Measurements from ENCODE around the gene DDX41. TPM values are rescaled to one million over a fixed set of nuclear protein-coding genes. Genes with fewer than 3 reads are reported as not detected.

Gene DDX41
- total RNA-seq, 2 experiments from 2014 or later: 49.6 to 49.7 TPM

GRCh38 chr5:177479774-177480173 lies 37.0 kb downstream of the DDX41 start:
- Mint-ChIP-seq H3K4me1 (ENCODE audit: low read depth) (peaks cover 30% of the 10 kb centered on the region), H3K36me3 (ENCODE audit: low read depth) (no peaks in the 10 kb centered on the region), H3K27me3 (no peaks in the 10 kb centered on the region), H3K4me3 (no peak overlapping the region), H3K9me3 (no peaks in the 10 kb centered on the region), H3K27ac (peak overlapping the region; percentile 87)
- POLR2A ChIA-PET: interaction anchor here (1.9 kb wide), 1 partner anchor 18 kb away, joined by 6 read pairs; the partner anchor contains the start of gene PDLIM7
- DNase-seq (no peak), ATAC-seq (ENCODE audit: poor library complexity) (no peak)
- Histone ChIP-seq H3K9me3 (ENCODE audit: control insufficient read depth in 1 of 2, insufficient read depth in 1 of 2, low read length in 2 of 2) (no peaks in the 10 kb centered on the region), H3K27me3 (ENCODE audit: control insufficient read depth in 1 of 2, insufficient read depth in 2 of 2, low read length in 2 of 2) (no peaks in the 10 kb centered on the region), H3K4me3 (ENCODE audit: low read length) (no peak overlapping the region), H3K27ac (ENCODE audit: low read depth in 1 of 2, low read length in 2 of 2) (no peak overlapping the region), H3K36me3 (ENCODE audit: insufficient read depth, low read length) (no peaks in the 10 kb centered on the region), H3K4me1 (ENCODE audit: insufficient read depth, low read length) (peaks cover 20% of the 10 kb centered on the region)
- intact Hi-C loops (cut with DNase I, micrococcal nuclease): no loop called here
- CTCF ChIA-PET: interaction anchor here (1.1 kb wide), 1 partner anchor 89 kb away, joined by 3 read pairs; no protein-coding TSS in a partner anchor
- no peak for TF ChIP-seq CTCF (IDR thresholded peaks at IDR 0.05)

GRCh38 chr5:177478711-177479646 lies 37.8 kb downstream of the DDX41 start:
- peaks cover 28% of the 10 kb centered on the region for H3K4me1 ChIP-seq (ENCODE audit: insufficient read depth, low read length)
- peaks cover 34% of the 10 kb centered on the region for H3K4me1 Mint-ChIP-seq (ENCODE audit: low read depth)
- no peaks in the 10 kb centered on the region for H3K36me3 ChIP-seq (ENCODE audit: insufficient read depth, low read length)
- peak; percentile 85 for ATAC-seq (ENCODE audit: poor library complexity)
- no peak for TF ChIP-seq CTCF (IDR thresholded peaks at IDR 0.05)
- H3K27ac ChIP-seq (ENCODE audit: low read depth in 1 of 2, low read length in 2 of 2): no peak overlapping the region
- H3K4me3 Mint-ChIP-seq: no peak overlapping the region
- no peaks in the 10 kb centered on the region for H3K9me3 ChIP-seq (ENCODE audit: control insufficient read depth in 1 of 2, insufficient read depth in 1 of 2, low read length in 2 of 2)
- H3K27me3 ChIP-seq (ENCODE audit: control insufficient read depth in 1 of 2, insufficient read depth in 2 of 2, low read length in 2 of 2): no peaks in the 10 kb centered on the region
- H3K36me3 Mint-ChIP-seq (ENCODE audit: low read depth): no peaks in the 10 kb centered on the region
- ChIA-PET POLR2A (interaction anchor here (0.9 to 1.9 kb wide), 3 partner anchors 19 to 53 kb away, joined by 3 to 6 read pairs (median 5); partner anchors contain the start of genes GRK6 and PDLIM7), CTCF (interaction anchor here (0.9 to 1.1 kb wide), 2 partner anchors 74 to 88 kb away, joined by 3 read pairs; no protein-coding TSS in a partner anchor)
- H3K27me3 Mint-ChIP-seq: peaks cover 5% of the 10 kb centered on the region
- no peaks in the 10 kb centered on the region for H3K9me3 Mint-ChIP-seq
- intact Hi-C loops (cut with DNase I, micrococcal nuclease): no loop called here
- no peak overlapping the region for H3K4me3 ChIP-seq (ENCODE audit: low read length)
- peak overlapping the region; percentile 87 for H3K27ac Mint-ChIP-seq
- peak in 3 of 14 experiments; percentile 35 to 53 (median 37) for DNase-seq

GRCh38 chr5:177477701-177478477 lies 38.9 kb downstream of the DDX41 start:
- Mint-ChIP-seq H3K4me1 (ENCODE audit: low read depth) (peaks cover 36% of the 10 kb centered on the region), H3K4me3 (peak overlapping the region; percentile 34), H3K27ac (peak overlapping the region; percentile 17), H3K36me3 (ENCODE audit: low read depth) (no peaks in the 10 kb centered on the region), H3K27me3 (peaks cover 6% of the 10 kb centered on the region), H3K9me3 (no peaks in the 10 kb centered on the region)
- Histone ChIP-seq H3K27me3 (ENCODE audit: control insufficient read depth in 1 of 2, insufficient read depth in 2 of 2, low read length in 2 of 2) (no peaks in the 10 kb centered on the region), H3K9me3 (ENCODE audit: control insufficient read depth in 1 of 2, insufficient read depth in 1 of 2, low read length in 2 of 2) (no peaks in the 10 kb centered on the region), H3K4me3 (ENCODE audit: low read length) (no peak overlapping the region), H3K4me1 (ENCODE audit: insufficient read depth, low read length) (peaks cover 30% of the 10 kb centered on the region), H3K27ac (ENCODE audit: low read depth in 1 of 2, low read length in 2 of 2) (no peak overlapping the region), H3K36me3 (ENCODE audit: insufficient read depth, low read length) (no peaks in the 10 kb centered on the region)
- intact Hi-C loops (cut with DNase I, micrococcal nuclease): no loop called here
- no peak for DNase-seq
- ChIA-PET CTCF (interaction anchor here (0.9 kb wide), 1 partner anchor 73 kb away, joined by 3 read pairs; no protein-coding TSS in a partner anchor), POLR2A (interaction anchor here (0.9 to 1.2 kb wide), 3 partner anchors 31 to 52 kb away, joined by 3 to 5 read pairs (median 3); partner anchors contain the start of gene GRK6)
- no peak for ATAC-seq (ENCODE audit: poor library complexity)
- TF ChIP-seq CTCF (IDR thresholded peaks at IDR 0.05): no peak
